OCI-LY1 (cell line): ENCODE data around the gene UBTD1.

ENCODE experiments used
- H2AFZ ChIP-seq: fragments of 200-600 bp; sonication (generic), shearing (Covaris generic); 2 replicates; pipeline ENCODE4 v1.6.0; 2014; ENCODE audit warnings: antibody characterized with exemption, mild to moderate bottlenecking, low read length
- H3F3A ChIP-seq: fragments of 200-600 bp; sonication (generic), shearing (Covaris generic); 2 replicates; pipeline ENCODE4 v1.6.0; 2014; ENCODE audit warnings: mild to moderate bottlenecking, antibody characterized with exemption, low read length, moderate library complexity; ENCODE audit not compliant: insufficient read depth
- H3K27ac ChIP-seq: fragments of 200-600 bp; sonication (generic); 2 replicates; pipeline ENCODE4 v1.5.1; 2014; ENCODE audit warnings: low read length, mixed run types, mild to moderate bottlenecking, low read depth; ENCODE audit not compliant: poor library complexity, severe bottlenecking
- H3K27me3 ChIP-seq: fragments of 200-600 bp; sonication (generic); 2 replicates; pipeline ENCODE4 v1.6.0; 2014; ENCODE audit warnings: antibody characterized with exemption, mild to moderate bottlenecking, low read length, moderate library complexity; ENCODE audit not compliant: insufficient read depth
- H3K36me3 ChIP-seq: fragments of 200-600 bp; sonication (generic); 2 replicates; pipeline ENCODE4 v1.6.1; 2014; ENCODE audit warnings: mild to moderate bottlenecking, antibody characterized with exemption, low read length, moderate library complexity, mixed read lengths; ENCODE audit not compliant: insufficient read depth
- H3K4me1 ChIP-seq: fragments of 200-600 bp; sonication (generic); 2 replicates; pipeline ENCODE4 v1.5.1; 2014; ENCODE audit warnings: mild to moderate bottlenecking, low read length, moderate library complexity; ENCODE audit not compliant: insufficient read depth, severe bottlenecking
- H3K4me2 ChIP-seq: fragments of 200-600 bp; sonication (generic), shearing (Covaris generic); 2 replicates; pipeline ENCODE4 v1.6.1; 2014; ENCODE audit warnings: low read length
- H3K4me3 ChIP-seq: fragments of 200-600 bp; sonication (generic); 2 replicates; pipeline ENCODE4 v1.5.1; 2014; ENCODE audit warnings: low read length, low read depth, mild to moderate bottlenecking, mixed read lengths; ENCODE audit not compliant: poor library complexity, severe bottlenecking
- H3K79me2 ChIP-seq: fragments of 200-600 bp; shearing (Covaris generic); 2 replicates; pipeline ENCODE4 v1.6.1; 2016; ENCODE audit warnings: mixed run types, low read length, mixed read lengths; ENCODE audit not compliant: insufficient read depth
- H3K9ac ChIP-seq: fragments of 200-600 bp; sonication (generic), shearing (Covaris generic); 2 replicates; pipeline ENCODE4 v1.6.1; 2014; ENCODE audit warnings: mild to moderate bottlenecking, low read length, mixed read lengths
- H3K9me2 ChIP-seq: fragments of 200-600 bp; sonication (generic), shearing (Covaris generic); 2 replicates; pipeline ENCODE4 v1.6.1; 2014; ENCODE audit warnings: low read depth, mild to moderate bottlenecking, low read length, mixed read lengths
- H3K9me3 ChIP-seq: fragments of 200-600 bp; shearing (Covaris generic); 2 replicates; pipeline ENCODE4 v1.6.1; 2014; ENCODE audit warnings: low read length, mixed read lengths
- H4K20me1 ChIP-seq: fragments of 200-600 bp; sonication (generic), shearing (Covaris generic); 2 replicates; pipeline ENCODE4 v1.6.0; 2016; ENCODE audit warnings: mild to moderate bottlenecking, low read length; ENCODE audit not compliant: insufficient read depth
- CTCF ChIP-seq: fragments of 200-600 bp; sonication (generic), shearing (Covaris generic); IDR thresholded peaks from 2 replicates; pipeline ENCODE4 v1.5.1; 2017; ENCODE audit warnings: mild to moderate bottlenecking, antibody characterized with exemption, low read length, moderate library complexity, mixed read lengths
- EZH2 ChIP-seq: fragments of 200-600 bp; sonication (generic), shearing (Covaris generic); IDR thresholded peaks from 2 replicates; pipeline ENCODE4 v1.8.0; 2017; ENCODE audit warnings: borderline replicate concordance, mixed run types, mild to moderate bottlenecking, antibody characterized with exemption, low read length, moderate library complexity, mixed read lengths

UBTD1 gene

GRCh38 chr10:97462309-97462708 is 36.4 kb upstream of the UBTD1 start:
- Histone ChIP-seq H3K79me2 (no peaks in the 10 kb centered on the region), H2AFZ (no peak overlapping the region), H3K4me2 (no peak overlapping the region), H3K36me3 (peaks cover 73% of the 10 kb centered on the region), H3K9me2 (no peaks in the 10 kb centered on the region), H3K27me3 (no peaks in the 10 kb centered on the region), H3K4me1 (no peaks in the 10 kb centered on the region), H3K27ac (no peak overlapping the region), H3K9me3 (no peaks in the 10 kb centered on the region), H3F3A (no peaks in the 10 kb centered on the region), H4K20me1 (no peaks in the 10 kb centered on the region), H3K4me3 (no peak overlapping the region), H3K9ac (no peak overlapping the region)
- no peak for TF ChIP-seq EZH2
- TF ChIP-seq CTCF: no peak

- H4K20me1 ChIP-seq: no peaks in the 10 kb centered on the region
- H3K79me2 ChIP-seq: no peaks in the 10 kb centered on the region
- H3K4me3 ChIP-seq: no peak overlapping the region
- H3K9me3 ChIP-seq: no peaks in the 10 kb centered on the region
- no peaks in the 10 kb centered on the region for H3F3A ChIP-seq
- no peaks in the 10 kb centered on the region for H3K9me2 ChIP-seq
- peak; percentile 67 for TF ChIP-seq CTCF
- no peak for TF ChIP-seq EZH2
- H3K36me3 ChIP-seq: peaks cover 77% of the 10 kb centered on the region
- no peak overlapping the region for H3K27ac ChIP-seq
- no peaks in the 10 kb centered on the region for H3K27me3 ChIP-seq
- no peaks in the 10 kb centered on the region for H3K4me1 ChIP-seq
- H2AFZ ChIP-seq: no peak overlapping the region
- no peak overlapping the region for H3K9ac ChIP-seq
- H3K4me2 ChIP-seq: no peak overlapping the region
Observed at GRCh38 chr10:97463363-97464132, 35.2 kb upstream of the UBTD1 start.

GRCh38 chr10:97464226-97464625 is 34.5 kb upstream of the UBTD1 start:
- Histone ChIP-seq H3K4me2 (no peak overlapping the region), H3K36me3 (peaks cover 75% of the 10 kb centered on the region), H3K4me3 (no peak overlapping the region)

More at GRCh38 chr10:97464226-97464625, 34.5 kb upstream of the UBTD1 start:
- Histone ChIP-seq H3K27me3 (no peaks in the 10 kb centered on the region), H2AFZ (no peak overlapping the region), H3K27ac (no peak overlapping the region), H3K9me2 (no peaks in the 10 kb centered on the region), H3K9ac (no peak overlapping the region), H3K4me1 (no peaks in the 10 kb centered on the region), H4K20me1 (no peaks in the 10 kb centered on the region), H3F3A (no peaks in the 10 kb centered on the region), H3K9me3 (no peaks in the 10 kb centered on the region), H3K79me2 (no peaks in the 10 kb centered on the region)
- TF ChIP-seq EZH2 (no peak), CTCF (no peak)
